ENCODE data around the gene ACSL5. TPM values are rescaled to one million over a fixed set of nuclear protein-coding genes. Genes with fewer than 3 reads are reported as not detected.

Gene ACSL5
- total and polyA plus RNA-seq, 2 experiments from 2014 or later: not detected

GRCh38 chr10:112441520-112441919, 67.6 kb downstream of the ACSL5 start (continued):
- TF ChIP-seq CTCF (conservative IDR thresholded peaks at IDR 0.05; ENCODE audit: low read depth in 2 of 2): no peak
- no peak for TF ChIP-seq ZNF331 (CRISPR knock-in tag; IDR thresholded peaks at IDR 0.05; ENCODE audit: low read depth)
- TF ChIP-seq REST (IDR thresholded peaks at IDR 0.05; ENCODE audit: unreplicated experiment): no peak
- TF ChIP-seq POLR2AphosphoS5 (IDR thresholded peaks at IDR 0.05; ENCODE audit: low read depth): no peak

GRCh38 chr10:112442063-112442462, 68.1 kb downstream of the ACSL5 start:
- DNase-seq (ENCODE audit: low spot score) (no peak), ATAC-seq (no peak)
- peaks cover 17% of the 10 kb centered on the region for H3K79me2 ChIP-seq (replicated peaks; ENCODE audit: insufficient read depth)
- Mint-ChIP-seq H3K27me3 (ENCODE audit: insufficient read depth, low read depth, poor library complexity) (peaks cover 9% of the 10 kb centered on the region), H3K36me3 (ENCODE audit: low read depth) (peaks cover 27% of the 10 kb centered on the region), H3K27ac (no peak overlapping the region), H3K9me3 (no peaks in the 10 kb centered on the region), H3K4me3 (no peak overlapping the region), H3K4me1 (peaks cover 4% of the 10 kb centered on the region; the same call in 2 of the 3 replicates)
- peaks cover 8% of the 10 kb centered on the region for H3K4me1 ChIP-seq (ENCODE audit: insufficient read depth)
- no peak overlapping the region for H3K4me2 ChIP-seq
- no peak overlapping the region for H2AFZ ChIP-seq
- no peak overlapping the region for H3K27ac ChIP-seq (ENCODE audit: low read depth)
- H3K4me3 ChIP-seq: no peak overlapping the region
- no peaks in the 10 kb centered on the region for H3K27me3 ChIP-seq (ENCODE audit: insufficient read depth)
- H3K36me3 ChIP-seq (ENCODE audit: insufficient read depth): peaks cover 31% of the 10 kb centered on the region
- no peaks in the 10 kb centered on the region for H3F3A ChIP-seq (replicated peaks; ENCODE audit: low read depth)
- H3K9me2 ChIP-seq (ENCODE audit: insufficient read depth): no peaks in the 10 kb centered on the region
- peaks cover 10% of the 10 kb centered on the region; the same call in 1 of the 2 replicates for H4K20me1 ChIP-seq (replicated peaks; ENCODE audit: insufficient read depth)
- no peak for TF ChIP-seq CREB1 (CRISPR knock-in tag; IDR thresholded peaks at IDR 0.05; ENCODE audit: low read depth)
- TF ChIP-seq CTCF (conservative IDR thresholded peaks at IDR 0.05; ENCODE audit: low read depth in 2 of 2): no peak
- TF ChIP-seq EZH2phosphoT487 (IDR thresholded peaks at IDR 0.05; ENCODE audit: unreplicated experiment): no peak
- TF ChIP-seq REST (IDR thresholded peaks at IDR 0.05; ENCODE audit: unreplicated experiment): no peak
- TF ChIP-seq ETS1 (IDR thresholded peaks at IDR 0.05): no peak
- TF ChIP-seq ZNF331 (CRISPR knock-in tag; IDR thresholded peaks at IDR 0.05; ENCODE audit: low read depth): no peak
- no peak for TF ChIP-seq ZNF114 (CRISPR knock-in tag; IDR thresholded peaks at IDR 0.05)

All from GM23338 (cell line).